ENCODE results near the gene SLC25A34. TPM values are rescaled to one million over a fixed set of nuclear protein-coding genes. Genes with fewer than 3 reads are reported as not detected.

The SLC25A34 gene
- total and polyA plus RNA-seq, 11 donors, result 1.6 to 71.2 (median 17.8) TPM

GRCh38 chr1:15728937-15729657 is 7.0 kb upstream of the SLC25A34 start:
- Histone ChIP-seq H3K27me3 (no peaks in the 10 kb centered on the region), H3K36me3 (peaks cover 0 to 99% (median 94%) of the 10 kb centered on the region in 9 donors), H3K4me1 (peaks cover 0 to 17% (median 1%) of the 10 kb centered on the region in 12 donors), H3K9me3 (no peaks in the 10 kb centered on the region), H3K4me3 (no peak overlapping the region), H3K27ac (peak overlapping the region in 3 of 12 donors; percentile 33 to 53 (median 39))
- WGBS, 4 donors, result 66 to 83% (median 79%) methylated on average over 9 to 22 of the region's 22 CpGs
- no peak for TF ChIP-seq CTCF (IDR thresholded peaks at IDR 0.05)
- TF ChIP-seq POLR2A (IDR thresholded peaks at IDR 0.05), result no peak
- DNase-seq (peak in 2 of 5 donors; percentile 14 to 25), ATAC-seq (peak in 2 of 4 donors; percentile 8 to 10)
- intact Hi-C loops (cut with DNase I), result no loop called here

GRCh38 chr1:15730423-15730822 is 5.6 kb upstream of the SLC25A34 start:
- no peak overlapping the region for H3K4me3 ChIP-seq
- DNase-seq, result no peak
- H3K36me3 ChIP-seq, result peaks cover 0 to 96% (median 94%) of the 10 kb centered on the region in 9 donors
- no peak overlapping the region for H3K27ac ChIP-seq
- ATAC-seq, result no peak
- 93 to 96% (median 94%) methylated on average over 14 to 16 of the region's 16 CpGs for WGBS, 4 donors
- TF ChIP-seq POLR2A (IDR thresholded peaks at IDR 0.05), result no peak
- no peak for TF ChIP-seq CTCF (IDR thresholded peaks at IDR 0.05)
- intact Hi-C loops (cut with DNase I), result loop anchor here in 3 of 10 donors (10.0 kb wide), 3 partner anchors 46 to 136 kb away; partner anchors contain the start of gene PLEKHM2 (in 1 of the 3)
- H3K27me3 ChIP-seq, result no peaks in the 10 kb centered on the region
- no peaks in the 10 kb centered on the region for H3K9me3 ChIP-seq
- peaks cover 0 to 26% (median 7%) of the 10 kb centered on the region in 12 donors for H3K4me1 ChIP-seq

- Histone ChIP-seq H3K4me1 (peaks cover 0 to 31% (median 12%) of the 10 kb centered on the region in 12 donors), H3K27me3 (no peaks in the 10 kb centered on the region), H3K36me3 (peaks cover 0 to 91% (median 89%) of the 10 kb centered on the region in 9 donors), H3K4me3 (no peak overlapping the region), H3K9me3 (no peaks in the 10 kb centered on the region), H3K27ac (no peak overlapping the region)
- 90 to 95% (median 92%) methylated on average over 12 to 16 of the region's 16 CpGs for WGBS, 4 donors
- TF ChIP-seq POLR2A (IDR thresholded peaks at IDR 0.05) (no peak), CTCF (IDR thresholded peaks at IDR 0.05) (no peak)
- ATAC-seq (no peak), DNase-seq (no peak)
- intact Hi-C loops (cut with DNase I), result loop anchor here in 3 of 10 donors (10.0 kb wide), 3 partner anchors 46 to 136 kb away; partner anchors contain the start of gene PLEKHM2 (in 1 of the 3)
Measured at GRCh38 chr1:15730936-15731335, 5.1 kb upstream of the SLC25A34 start.

Data from heart left ventricle (tissue), 16 donors.